H1 (cell line): ENCODE data around the gene CASQ2. TPM values are rescaled to one million over a fixed set of nuclear protein-coding genes. Genes with fewer than 3 reads are reported as not detected.

Experiments used
- CTCF ChIA-PET: fragments of 300-600 bp; sonication (Branson Sonifier 250); formaldehyde crosslinking; loops from one replicate; lab custom pipeline; 2021; ENCODE audit not compliant: partially characterized antibody; lab: Charles Lee
- POLR2A ChIA-PET: fragments of 300-600 bp; sonication (Branson Sonifier 250); formaldehyde crosslinking; loops from one replicate; lab custom pipeline; 2021; ENCODE audit warnings: inconsistent platforms; ENCODE audit not compliant: partially characterized antibody; lab: Charles Lee
- DNase-seq, 2 experiments: peaks; one replicate each; pipeline versions ENCODE4 v3.0.0 to v3.0.0-alpha.2; 2010 to 2022; ENCODE audit warnings: low spot score in 2 of 2, low read depth in 1 of 2, mixed read lengths in 1 of 2
- FAIRE-seq: peaks from 2 replicates; lab custom pipeline; 2011; peaks lifted over from hg19 to GRCh38; lab: Jason Lieb, UNC
- H2AFZ ChIP-seq: 2 replicates; pipeline ENCODE4 v1.8.1; 2012; ENCODE audit warnings: low read length, inconsistent platforms
- H2AK5ac ChIP-seq: 2 replicates; pipeline ENCODE4 v1.6.1; 2013; ENCODE audit warnings: low read depth, low read length
- H2BK120ac ChIP-seq: replicated peaks from 2 replicates; pipeline ENCODE3; 2013; ENCODE audit warnings: low read depth, low read length, inconsistent platforms
- H2BK12ac ChIP-seq: 2 replicates; pipeline ENCODE4 v1.6.1; 2013; ENCODE audit warnings: low read depth, low read length
- H2BK15ac ChIP-seq: 2 replicates; pipeline ENCODE4 v1.6.1; 2013; ENCODE audit warnings: low read length
- H2BK20ac ChIP-seq: 2 replicates; pipeline ENCODE4 v1.6.1; 2013; ENCODE audit warnings: low read length
- H2BK5ac ChIP-seq: 2 replicates; pipeline ENCODE4 v1.6.1; 2013; ENCODE audit warnings: low read depth, low read length
- H3K14ac ChIP-seq: 2 replicates; pipeline ENCODE4 v1.6.1; 2013; ENCODE audit warnings: inconsistent platforms; ENCODE audit not compliant: insufficient read length
- H3K18ac ChIP-seq: 2 replicates; pipeline ENCODE4 v1.6.1; 2013; ENCODE audit warnings: low read length; ENCODE audit errors: extremely low read depth
- H3K23ac ChIP-seq: 2 replicates; pipeline ENCODE4 v1.6.1; 2013; ENCODE audit warnings: inconsistent platforms; ENCODE audit not compliant: insufficient read length
- H3K23me2 ChIP-seq: 2 replicates; pipeline ENCODE4 v1.6.1; 2013; ENCODE audit warnings: low read depth, low read length
- H3K27ac ChIP-seq: 2 replicates; pipeline ENCODE4 v1.6.1; 2011; ENCODE audit warnings: low read depth, low read length, inconsistent platforms
- H3K27me3 ChIP-seq, 4 experiments: replicated peaks in 1 of 4; 1 replicate in 1 of 4; 2 replicates in 3 of 4; pipeline versions ENCODE4 v1.6.1 to v1.8.1; 2011 to 2013; ENCODE audit warnings: low read length in 3 of 4, mild to moderate bottlenecking in 3 of 4, inconsistent platforms in 2 of 4, mixed read lengths in 2 of 4, moderate library complexity in 1 of 4; ENCODE audit not compliant: control insufficient read depth in 3 of 4, insufficient read depth in 3 of 4; ENCODE audit errors: extremely low read depth in 1 of 4
- H3K36me3 ChIP-seq, 4 experiments: 2 replicates each; pipeline versions ENCODE4 v1.6.1 to v1.8.1; 2011 to 2013; ENCODE audit warnings: mild to moderate bottlenecking in 4 of 4, low read length in 3 of 4, moderate library complexity in 2 of 4, control low read depth in 1 of 4, inconsistent platforms in 1 of 4; ENCODE audit not compliant: insufficient read depth in 4 of 4, control insufficient read depth in 2 of 4
- H3K4ac ChIP-seq: replicated peaks from 2 replicates; pipeline ENCODE3; 2013; ENCODE audit warnings: low read length, low read depth, mixed read lengths, inconsistent platforms; ENCODE audit not compliant: insufficient read length
- H3K4me1 ChIP-seq, 4 experiments: replicated peaks in 1 of 4; 1 replicate in 1 of 4; 2 replicates in 3 of 4; pipeline versions ENCODE4 v1.6.1 to v1.8.1; 2011 to 2013; ENCODE audit warnings: low read length in 3 of 4, inconsistent platforms in 2 of 4, mixed read lengths in 1 of 4; ENCODE audit not compliant: insufficient read depth in 4 of 4, control insufficient read depth in 3 of 4
- H3K4me2 ChIP-seq, 2 experiments: 2 replicates each; pipeline versions ENCODE4 v1.6.1 to v1.8.1; 2011 to 2013; ENCODE audit warnings: low read depth in 2 of 2, low read length in 2 of 2, control low read depth in 1 of 2, inconsistent platforms in 1 of 2, mild to moderate bottlenecking in 1 of 2; ENCODE audit not compliant: insufficient read depth in 1 of 2
- H3K4me3 ChIP-seq, 4 experiments: fragments of 200-600, 300-600 bp in 1 of 4; sonication (generic), shearing (Covaris generic), sonication (Bioruptor Twin) in 1 of 4; 2 replicates each; pipeline versions ENCODE4 v1.5.1 to v1.8.1; 2011 to 2016; ENCODE audit warnings: low read length in 4 of 4, low read depth in 3 of 4, control low read depth in 2 of 4, inconsistent platforms in 2 of 4, mild to moderate bottlenecking in 2 of 4, mixed read lengths in 1 of 4, moderate library complexity in 1 of 4; ENCODE audit not compliant: insufficient read depth in 2 of 4; ENCODE audit errors: extremely low read depth in 1 of 4
- H3K56ac ChIP-seq: replicated peaks from 2 replicates; pipeline ENCODE3; 2013; ENCODE audit warnings: low read depth, mild to moderate bottlenecking, mixed read lengths, low read length, inconsistent platforms; ENCODE audit not compliant: insufficient read length
- H3K79me1 ChIP-seq: 2 replicates; pipeline ENCODE4 v1.6.1; 2013; ENCODE audit warnings: low read depth, low read length, control low read depth
- H3K79me2 ChIP-seq, 2 experiments: 2 replicates each; pipeline versions ENCODE4 v1.6.1 to v1.8.1; 2012 to 2013; ENCODE audit warnings: low read length in 2 of 2, mild to moderate bottlenecking in 2 of 2, inconsistent platforms in 1 of 2; ENCODE audit not compliant: insufficient read depth in 2 of 2, control insufficient read depth in 1 of 2
- H3K9ac ChIP-seq, 4 experiments: replicated peaks in 1 of 4; 1 replicate in 1 of 4; 2 replicates in 3 of 4; pipeline versions ENCODE4 v1.6.1 to v1.8.1; 2011 to 2013; ENCODE audit warnings: low read depth in 3 of 4, low read length in 3 of 4, control low read depth in 2 of 4, mild to moderate bottlenecking in 2 of 4, moderate library complexity in 2 of 4, inconsistent platforms in 1 of 4; ENCODE audit errors: extremely low read depth in 1 of 4
- H3K9me3 ChIP-seq, 2 experiments: 2 replicates each; pipeline versions ENCODE4 v1.6.1 to v1.8.1; 2012 to 2013; ENCODE audit warnings: mild to moderate bottlenecking in 2 of 2, moderate library complexity in 2 of 2, control low read depth in 1 of 2, inconsistent platforms in 1 of 2, low read depth in 1 of 2, low read length in 1 of 2, mixed read lengths in 1 of 2; ENCODE audit not compliant: insufficient read depth in 2 of 2
- H4K20me1 ChIP-seq, 2 experiments: replicated peaks in 1 of 2; 2 replicates each; pipeline versions ENCODE3 to v1.8.1; 2011 to 2013; ENCODE audit warnings: inconsistent platforms in 2 of 2, low read length in 2 of 2, mild to moderate bottlenecking in 1 of 2; ENCODE audit not compliant: insufficient read depth in 2 of 2, control insufficient read depth in 1 of 2
- H4K5ac ChIP-seq: 2 replicates; pipeline ENCODE4 v1.6.1; 2013; ENCODE audit warnings: low read length, low read depth, mixed read lengths, inconsistent platforms; ENCODE audit not compliant: insufficient read length
- H4K8ac ChIP-seq: 2 replicates; pipeline ENCODE4 v1.8.0; 2013; ENCODE audit warnings: mild to moderate bottlenecking, moderate library complexity, low read length, inconsistent platforms; ENCODE audit not compliant: insufficient read depth; ENCODE audit errors: extremely low read depth
- H4K91ac ChIP-seq: replicated peaks from 2 replicates; pipeline ENCODE3; 2013; ENCODE audit warnings: low read length, mixed read lengths, inconsistent platforms; ENCODE audit not compliant: insufficient read length
- ATF3 ChIP-seq: IDR thresholded peaks from 2 replicates; pipeline ENCODE4 v1.6.1; 2011; ENCODE audit warnings: low read depth, mild to moderate bottlenecking, low read length; ENCODE audit not compliant: insufficient read depth
- CHD1 ChIP-seq: IDR thresholded peaks from 2 replicates; pipeline ENCODE4 v1.6.1; 2012; ENCODE audit warnings: low read depth, low read length, improper control_type of control experiment
- CTBP2 ChIP-seq: IDR thresholded peaks from 2 replicates; pipeline ENCODE4 v1.7.0; 2011; ENCODE audit warnings: borderline replicate concordance, mild to moderate bottlenecking, moderate library complexity, mixed read lengths, low read length; ENCODE audit not compliant: insufficient read depth, insufficient read length
- EGR1 ChIP-seq: IDR thresholded peaks from 2 replicates; pipeline ENCODE4 v1.6.1; 2011; ENCODE audit warnings: low read depth, low read length, borderline replicate concordance
- GABPA ChIP-seq: IDR thresholded peaks from 2 replicates; pipeline ENCODE4 v1.6.1; 2011; ENCODE audit warnings: mild to moderate bottlenecking, low read length, moderate library complexity, borderline replicate concordance; ENCODE audit not compliant: insufficient read depth
- GTF2F1 ChIP-seq: IDR thresholded peaks from 2 replicates; pipeline ENCODE4 v1.6.1; 2012; ENCODE audit warnings: low read depth, low read length, improper control_type of control experiment, borderline replicate concordance
- POLR2AphosphoS5 ChIP-seq: IDR thresholded peaks from 2 replicates; pipeline ENCODE4 v1.6.1; 2011; ENCODE audit warnings: low read depth, low read length
- SP4 ChIP-seq: IDR thresholded peaks from 2 replicates; pipeline ENCODE4 v1.6.1; 2012; ENCODE audit warnings: low read length, inconsistent platforms
- TBP ChIP-seq: IDR thresholded peaks from 2 replicates; pipeline ENCODE4 v1.6.1; 2011; ENCODE audit warnings: low read depth, low read length, improper control_type of control experiment
- TEAD4 ChIP-seq: IDR thresholded peaks from 2 replicates; pipeline ENCODE4 v1.6.1; 2012; ENCODE audit warnings: low read depth, low read length, inconsistent platforms, mixed read lengths
- WGBS, 2 experiments: shearing (Covaris generic) in 1 of 2; methylation state at CpG; one replicate each; pipeline versions ENCODE4 v1.1.6 to v1.1.7; 2013 to 2015; ENCODE audit warnings: low lambda C conversion rate in 2 of 2, mixed read lengths in 2 of 2, inconsistent platforms in 1 of 2, low coverage in 1 of 2, missing lambda C conversion rate in 1 of 2; ENCODE audit not compliant: insufficient replicate concordance in 2 of 2, insufficient coverage in 1 of 2, insufficient read length in 1 of 2; ENCODE audit errors: extremely low coverage in 1 of 2, missing lambda C conversion rate in 1 of 2; 5-methylcytosine and 5-hydroxymethylcytosine counted together
- polyA plus RNA-seq, 7 experiments: library from polyadenylated mRNA; depleted of rRNA in 3 of 7; stranded (reverse) in 5 of 7; unstranded in 2 of 7; fragments of >200 nt in 5 of 7; fragments of 200-250 nt in 2 of 7; gene quantifications; 1 replicate in 5 of 7; 2 replicates in 1 of 7; 4 replicates in 1 of 7; pipeline versions ENCODE4 v1.2.1 to v1.2.3, GENCODE V29; 2011 to 2013; ENCODE audit warnings: missing spikeins in 2 of 7, mixed read lengths in 2 of 7
- total RNA-seq: library from RNA; stranded (reverse); fragmentation: NEBNext Ultra II Directional; extraction: Animal tissue kit (Norgen Biotek cat#: 25700); gene quantifications from 2 replicates; pipeline ENCODE4 v1.2.1, GENCODE V29; 2021

The CASQ2 gene
- total and polyA plus RNA-seq, 2 of the 8 experiments (the other 6 are each of a cell fraction or from before 2014, with no cell fraction given), result not detected

- H3K27ac ChIP-seq, result no peak overlapping the region
- H3K79me2 ChIP-seq, result no peaks in the 10 kb centered on the region; a peak in 1 of 4 replicates
- no peak overlapping the region for H2BK15ac ChIP-seq
- 100% methylated on average over 1 of the region's 1 CpG; no CpG with 5 or more reads in 1 of the 2 experiments for WGBS, 2 experiments
- H2AK5ac ChIP-seq, result no peak overlapping the region
- H2BK12ac ChIP-seq, result no peak overlapping the region
- no peak overlapping the region for H4K5ac ChIP-seq
- H3K79me1 ChIP-seq, result 0 out of 2 replicates have a peak, but pooled peaks cover 2% of the 10 kb centered on the region
- H3K4me2 ChIP-seq, result no peak overlapping the region
- no peak for DNase-seq
- H3K9ac ChIP-seq, result no peak overlapping the region
- no peak overlapping the region for H2BK5ac ChIP-seq
- H4K91ac ChIP-seq, result no peak overlapping the region
- H4K20me1 ChIP-seq, result peaks cover 0 to 3% of the 10 kb centered on the region in 2 experiments
- H3K23me2 ChIP-seq, result no peaks in the 10 kb centered on the region
- no peak for TF ChIP-seq GABPA
- TF ChIP-seq TEAD4, result no peak
- TF ChIP-seq GTF2F1, result no peak
- TF ChIP-seq SP4, result no peak
- no peak for TF ChIP-seq CTBP2
- no peak for TF ChIP-seq EGR1
- no peak for TF ChIP-seq CHD1
- TF ChIP-seq TBP, result no peak
- no peak for TF ChIP-seq POLR2AphosphoS5
- TF ChIP-seq ATF3, result no peak
- no peak overlapping the region for H3K4ac ChIP-seq
- H2BK20ac ChIP-seq, result no peak overlapping the region
- FAIRE-seq, result no peak
- no peak overlapping the region for H3K56ac ChIP-seq
- no peaks in the 10 kb centered on the region for H3K9me3 ChIP-seq
- H3K23ac ChIP-seq, result no peak overlapping the region
- no peak overlapping the region for H3K18ac ChIP-seq
- H2BK120ac ChIP-seq, result no peak overlapping the region
- CTCF ChIA-PET, result interaction anchor here (1.4 to 2.1 kb wide), 3 partner anchors 9 to 37 kb away, joined by 3 to 7 read pairs (median 5); no protein-coding TSS in a partner anchor
- H3K27me3 ChIP-seq, result no peaks in the 10 kb centered on the region
- H3K4me1 ChIP-seq, result no peaks in the 10 kb centered on the region
- H3K4me3 ChIP-seq, result no peak overlapping the region
- H4K8ac ChIP-seq, result no peak overlapping the region
- POLR2A ChIA-PET, result interaction anchor here (1.3 kb wide), 1 partner anchor 21 kb away, joined by 3 read pairs; no protein-coding TSS in a partner anchor
- no peak overlapping the region for H3K14ac ChIP-seq
- H3K36me3 ChIP-seq, result peaks cover 7 to 11% (median 7%) of the 10 kb centered on the region in 4 experiments; a peak in 6 of 8 replicates
- H2AFZ ChIP-seq, result no peak overlapping the region
Measured at GRCh38 chr1:115669886-115670285, 98.6 kb downstream of the CASQ2 start.
